SK-MEL-5 (cell line): Measurements from ENCODE around the gene NPNT. TPM values are rescaled to one million over a fixed set of nuclear protein-coding genes. Genes with fewer than 3 reads are reported as not detected.

ENCODE experiments used
- DNase-seq: peaks from one replicate; pipeline ENCODE4 v3.0.0-alpha.2; 2016; ENCODE audit warnings: low read depth, low spot score
- in situ Hi-C: cut with HindIII; loops from 2 replicates; pipeline ENCODE4 v1.10.0; 2016; ENCODE audit warnings: low sequenced_read_pairs, high pct_unique_total_duplicates, low pct_unique_long_range_greater_than_20kb
- total RNA-seq: library from RNA; depleted of rRNA; stranded (reverse); fragments of >200 nt; shearing (Covaris generic); gene quantifications from 2 replicates; pipeline ENCODE4 v1.2.3, GENCODE V29; 2014; rRNA removed

NPNT gene
- total RNA-seq, 1 experiment from 2014 or later, result not detected

GRCh38 chr4:105992641-105993305, 97.5 kb downstream of the NPNT start:
- in situ Hi-C loops, result no loop called here
- DNase-seq, result no peak

- no peak for DNase-seq
Observed at GRCh38 chr4:105994061-105994460, 98.8 kb downstream of the NPNT start.

GRCh38 chr4:105994841-105995501, 99.7 kb downstream of the NPNT start:
- in situ Hi-C loops, result no loop called here
- DNase-seq, result no peak

More at GRCh38 chr4:105994061-105994460, 98.8 kb downstream of the NPNT start:
- in situ Hi-C loops, result no loop called here

- DNase-seq, result no peak
- in situ Hi-C loops, result no loop called here
Observed at GRCh38 chr4:105996845-105997244, 101.6 kb downstream of the NPNT start.

GRCh38 chr4:105998171-105999063, 103.1 kb downstream of the NPNT start:
- no peak for DNase-seq
- in situ Hi-C loops, result no loop called here

GRCh38 chr4:106002994-106003393, 107.7 kb downstream of the NPNT start:
- in situ Hi-C loops, result no loop called here

GRCh38 chr4:106010761-106011160, 115.5 kb downstream of the NPNT start:
- in situ Hi-C loops, result no loop called here
- no peak for DNase-seq

More at GRCh38 chr4:106002994-106003393, 107.7 kb downstream of the NPNT start:
- no peak for DNase-seq

GRCh38 chr4:106011387-106011786, 116.1 kb downstream of the NPNT start:
- in situ Hi-C loops, result no loop called here
- no peak for DNase-seq

- DNase-seq, result no peak
- in situ Hi-C loops, result no loop called here
Observed at GRCh38 chr4:106017975-106018374, 122.7 kb downstream of the NPNT start.

- DNase-seq, result no peak
Observed at GRCh38 chr4:106019771-106020170, 124.5 kb downstream of the NPNT start.

More at GRCh38 chr4:106019771-106020170, 124.5 kb downstream of the NPNT start:
- in situ Hi-C loops, result no loop called here

Other genes with a start within 250 kb of the NPNT start
- gene INTS12, start 186.8 kb upstream of the NPNT start, total RNA-seq, result 15.2 and 23.2 TPM in 2 replicates
- 11.5 and 12.2 TPM in 2 replicates for gene GSTCD, start 186.7 kb upstream of the NPNT start, total RNA-seq